GM18870 (cell line): ENCODE data around the gene PTPRD.
"Not testable (repeated sequence)": the region's sequence is repeated elsewhere in the genome, so short reads cannot be mapped to it uniquely, and the experiment has no call there.

Source experiments
- ATAC-seq: cut with Tn5 transposase; IDR thresholded peaks from one replicate; pipeline ENCODE4 v1.9.1; 2021; ENCODE audit warnings: moderate library complexity; ENCODE audit not compliant: unreplicated experiment

PTPRD gene

DNA sequence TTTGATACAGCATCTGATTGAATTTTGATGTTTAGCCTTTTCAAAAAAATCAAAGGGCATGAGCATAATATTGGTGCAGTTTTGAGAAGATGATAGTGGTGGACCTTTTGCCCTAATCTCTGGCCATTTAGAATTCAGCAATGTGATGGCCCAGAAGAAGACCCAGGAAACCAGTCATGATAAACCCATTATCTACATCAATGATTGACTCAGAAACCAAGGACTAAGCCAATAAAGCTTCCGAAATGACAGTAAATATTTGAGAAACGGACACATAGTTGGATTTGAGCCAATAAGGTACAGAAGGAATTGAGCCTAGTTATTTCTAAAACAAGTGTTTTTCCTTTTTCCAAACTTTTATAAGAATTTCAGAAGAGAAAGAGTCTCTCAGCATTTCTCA lies 1654.4 kb downstream of the PTPRD start:
- ATAC-seq = no peak

DNA sequence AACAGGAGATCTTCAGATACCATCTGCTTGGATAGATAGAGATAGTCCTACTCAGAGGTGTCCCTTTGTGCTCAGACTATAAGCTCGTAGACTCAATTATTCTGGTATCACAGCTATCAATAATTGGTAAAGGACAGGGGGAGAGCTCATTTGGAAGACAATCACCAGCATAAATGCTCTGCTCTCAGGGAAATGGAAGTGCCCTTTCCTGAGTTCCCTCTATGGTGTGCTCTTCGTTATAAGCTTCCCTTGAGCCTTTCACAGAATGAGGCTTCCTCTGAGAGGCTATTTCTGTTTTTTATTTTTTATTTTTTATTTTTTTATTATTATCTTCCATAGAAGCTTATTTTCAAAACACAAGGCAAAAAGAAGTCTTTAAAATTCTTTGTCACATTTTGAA lies 1657.5 kb downstream of the PTPRD start:
- ATAC-seq = no peak

DNA sequence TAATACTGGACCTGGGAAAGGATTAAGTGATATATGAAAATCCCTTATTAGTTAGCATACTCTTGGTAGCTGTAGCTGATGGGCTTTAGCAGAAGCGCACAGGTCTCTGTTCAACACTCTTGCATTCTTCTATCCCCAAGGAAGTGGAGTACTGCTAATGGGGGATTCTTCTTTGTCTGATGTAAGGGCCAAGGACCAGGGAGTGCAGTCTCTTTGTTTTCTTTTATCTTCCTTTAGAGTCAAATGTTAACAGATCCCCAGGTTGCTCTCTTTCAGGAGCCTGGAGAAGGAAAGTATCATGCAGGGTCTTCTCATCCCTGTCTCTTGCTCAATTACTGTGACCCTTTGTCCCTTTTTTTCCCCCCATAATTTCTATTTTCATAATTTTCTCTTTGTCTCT lies 1666.3 kb downstream of the PTPRD start:
- ATAC-seq = no peak

GRCh38 chr9:8943392-8943791 lies 1669.4 kb downstream of the PTPRD start:
- no peak for ATAC-seq

- ATAC-seq = no peak
These were observed 1672.2 kb downstream of the PTPRD start for GRCh38 chr9:8940650-8941049.

DNA sequence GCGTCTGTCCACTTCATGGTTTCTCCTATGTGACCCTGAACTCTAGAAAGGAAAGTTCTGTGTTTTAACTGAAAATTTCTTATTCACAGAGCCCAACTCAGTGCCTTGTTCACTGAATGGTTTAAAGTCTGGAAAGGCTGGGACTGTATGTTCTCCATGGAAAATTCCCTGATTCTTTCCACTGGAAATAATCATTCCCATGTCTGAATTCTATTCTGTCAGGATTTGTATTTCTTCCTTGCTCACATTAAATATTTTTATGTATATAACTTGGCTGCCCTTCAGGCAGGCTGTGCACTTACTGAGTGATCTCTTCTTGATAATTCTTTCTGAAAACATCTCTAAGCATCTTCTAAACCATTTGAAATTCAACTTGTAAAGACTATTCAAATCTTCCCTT lies 1686.3 kb downstream of the PTPRD start:
- ATAC-seq = no peak

GRCh38 chr9:8924562-8924961 lies 1688.2 kb downstream of the PTPRD start:
- no peak for ATAC-seq

- not testable (repeated sequence) for ATAC-seq
These were observed 1692.2 kb downstream of the PTPRD start for GRCh38 chr9:8920478-8921183.

GRCh38 chr9:8917956-8918739 lies 1694.7 kb downstream of the PTPRD start:
- no peak for ATAC-seq

- no peak for ATAC-seq
These were observed 1696.0 kb downstream of the PTPRD start for GRCh38 chr9:8916771-8917170.

- ATAC-seq = peak; percentile 45
These were observed 1704.9 kb downstream of the PTPRD start for GRCh38 chr9:8907868-8908267.

DNA sequence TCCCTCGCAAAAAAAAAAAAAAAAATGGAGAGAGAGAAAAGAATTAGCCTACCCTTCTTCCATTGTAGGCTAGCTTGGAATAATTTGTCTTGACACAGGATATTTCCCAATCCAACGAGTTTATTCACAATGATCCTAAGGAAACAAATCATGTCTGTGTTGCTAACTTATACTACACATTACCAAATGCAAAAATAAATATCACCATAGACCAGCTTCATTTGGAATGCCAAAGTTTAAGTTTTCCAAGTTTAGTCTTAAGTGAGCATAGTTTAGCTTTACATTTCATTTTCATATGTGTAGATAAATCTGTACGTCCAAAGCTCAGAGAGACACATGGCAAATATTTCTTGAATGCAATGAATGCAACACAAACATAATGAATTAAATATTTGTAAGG lies 1707.1 kb downstream of the PTPRD start:
- no peak for ATAC-seq

DNA sequence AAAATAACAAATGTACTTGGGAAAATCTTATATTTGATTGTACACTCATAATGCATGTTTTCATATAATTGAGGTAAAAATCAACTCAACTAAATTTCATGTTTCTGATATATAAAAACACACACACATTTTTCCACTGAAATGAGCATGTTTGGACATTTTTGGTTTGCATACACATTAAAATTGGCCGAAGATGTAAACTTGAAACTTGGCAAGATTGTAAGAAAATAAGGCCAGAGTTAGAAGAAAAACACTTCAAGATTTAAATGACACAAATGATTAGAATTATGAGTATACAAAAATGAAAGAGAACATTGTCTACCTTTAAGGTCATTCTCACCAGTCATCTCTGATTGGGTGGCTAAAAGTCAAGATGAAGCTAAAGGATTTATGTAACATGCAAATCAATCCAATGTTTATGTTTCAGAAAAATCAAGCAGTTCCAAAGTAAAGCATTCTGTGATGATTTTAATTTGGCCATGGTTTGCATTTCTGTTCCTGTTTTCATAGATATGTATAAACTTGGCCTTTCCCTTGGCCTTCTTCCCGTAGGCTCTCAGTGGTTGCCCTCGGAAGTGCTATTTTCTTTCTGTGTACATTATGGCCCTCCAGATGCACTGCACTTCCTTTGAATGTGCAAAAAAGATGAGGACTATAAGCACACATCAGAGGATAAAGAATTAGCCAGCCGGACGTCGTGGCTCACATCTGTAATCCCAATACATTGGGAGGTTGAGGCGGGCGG lies 1707.9 kb downstream of the PTPRD start:
- ATAC-seq = no peak

DNA sequence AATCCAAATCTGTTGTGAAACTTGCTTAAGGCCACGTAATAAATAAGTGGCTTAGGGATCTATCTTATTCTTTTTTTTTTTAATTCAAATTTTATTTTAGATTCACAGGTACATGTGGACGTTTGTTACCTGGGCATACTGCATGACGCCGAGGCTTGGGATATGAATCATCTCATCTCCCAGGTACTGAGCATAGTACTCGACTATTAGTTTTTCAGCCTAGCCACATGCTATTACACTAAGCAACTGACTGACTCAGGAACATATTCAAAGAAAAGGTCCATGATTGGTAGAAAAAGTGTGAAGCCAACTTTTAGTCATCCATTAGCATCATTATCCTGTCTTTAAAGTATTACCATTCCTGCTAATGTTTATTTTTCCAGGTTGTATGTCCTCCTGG lies 1709.7 kb downstream of the PTPRD start:
- ATAC-seq = no peak

GRCh38 chr9:8901146-8901545 lies 1711.7 kb downstream of the PTPRD start:
- no peak for ATAC-seq

DNA sequence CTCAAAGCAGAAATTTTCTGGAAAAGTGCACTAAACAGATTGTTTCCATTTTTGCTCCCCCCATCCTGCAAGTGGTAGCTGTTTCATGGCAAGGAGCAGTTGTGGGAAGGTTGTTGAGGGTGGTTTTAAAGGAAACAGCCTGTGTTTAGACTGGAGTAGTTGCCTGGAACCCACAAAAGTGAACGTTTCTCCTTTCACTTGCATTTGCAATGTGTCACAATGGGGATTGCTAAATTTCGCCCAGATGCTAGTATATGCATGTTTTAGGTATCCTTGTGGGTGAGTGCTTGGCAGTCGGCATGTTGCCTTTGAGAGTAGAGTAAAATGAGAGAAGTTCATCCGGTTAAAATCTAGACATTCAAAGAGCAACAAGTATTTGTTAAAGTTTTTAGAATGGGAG lies 1713.3 kb downstream of the PTPRD start:
- no peak for ATAC-seq

DNA sequence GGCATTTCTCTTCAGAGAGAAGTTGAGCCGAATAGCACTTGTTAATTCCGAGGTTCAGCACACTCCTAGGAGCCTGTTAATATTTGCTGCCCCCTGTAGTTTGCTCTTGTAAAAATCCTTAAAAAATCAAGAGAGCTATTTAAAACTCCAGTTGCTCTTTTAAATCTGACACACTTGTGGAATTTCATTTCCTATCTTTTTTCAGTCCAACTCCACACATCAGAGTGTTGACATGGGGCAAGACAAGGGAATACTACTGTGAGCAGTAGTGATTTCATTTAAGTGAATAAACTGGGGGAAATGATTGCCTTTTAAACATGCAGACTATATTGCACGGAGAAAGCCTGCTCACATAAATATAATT lies 1717.0 kb downstream of the PTPRD start:
- ATAC-seq = no peak

DNA sequence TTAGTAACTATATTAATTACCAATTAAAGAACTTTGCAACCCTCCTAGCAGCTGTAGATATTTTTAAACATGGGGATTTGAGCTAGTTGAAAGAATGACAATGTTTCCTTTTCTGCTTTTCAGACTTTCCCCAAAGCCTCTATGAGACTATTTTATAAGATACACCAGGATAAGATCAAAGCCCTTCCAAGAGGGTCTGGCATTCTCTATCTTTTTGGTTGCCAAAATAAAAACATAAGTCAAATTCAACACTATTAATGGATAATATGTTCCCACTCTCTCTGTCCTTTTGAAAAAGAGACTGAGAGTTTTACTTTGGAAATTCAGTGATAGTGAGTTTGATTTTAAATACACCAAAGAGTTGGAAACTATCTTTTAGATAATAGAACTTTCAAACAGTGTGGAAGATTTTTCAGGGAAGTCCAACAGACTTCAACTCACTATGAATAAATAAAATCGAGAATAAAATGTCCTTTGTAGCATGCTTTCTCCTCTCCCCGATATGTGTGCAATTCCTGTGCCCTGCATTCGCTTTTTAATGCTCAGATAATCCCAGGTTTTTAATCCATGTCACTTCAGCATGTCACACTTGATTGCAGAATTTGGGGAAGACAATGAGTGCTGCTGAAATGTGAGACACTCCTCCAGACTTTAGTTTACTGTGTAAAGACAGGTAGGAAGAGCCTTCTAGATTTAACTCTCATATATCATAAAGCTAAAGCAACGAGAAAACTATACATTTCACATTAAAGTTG lies 1717.5 kb downstream of the PTPRD start:
- no peak for ATAC-seq

GRCh38 chr9:8890695-8891094 lies 1722.1 kb downstream of the PTPRD start:
- ATAC-seq = no peak

GRCh38 chr9:8889100-8889499 lies 1723.7 kb downstream of the PTPRD start:
- no peak for ATAC-seq

- ATAC-seq = no peak
These were observed 1724.2 kb downstream of the PTPRD start for GRCh38 chr9:8888591-8888990.
